Stimulated activated memory B cell treated with anti-CD40 and anti-IgM and Interleukin-4, amounts not matched to agents 10 μg/mL and 1 μg/mL and 100 μg/mL, for 72 hours (primary cell): ENCODE data around the gene NLRP13.
A peak's percentile ranks its signal among the peaks of the same experiment; 100 is the strongest.

Experiments
- ATAC-seq: fragments of 150-1000 bp; cut with Tn5 transposase; 2 replicates; pipeline ENCODE4 v1.10.0; 2021
- H3K27ac Mint-ChIP-seq: one replicate; pipeline ENCODE4 v1.8.0; 2022; ENCODE audit warnings: mild to moderate bottlenecking, mixed read lengths
- H3K27me3 Mint-ChIP-seq: one replicate; pipeline ENCODE4 v1.8.0; 2022; ENCODE audit warnings: mixed read lengths
- H3K36me3 Mint-ChIP-seq: one replicate; pipeline ENCODE4 v1.8.0; 2022; ENCODE audit warnings: mixed read lengths
- H3K4me1 Mint-ChIP-seq: one replicate; pipeline ENCODE4 v1.8.0; 2022; ENCODE audit warnings: mixed read lengths
- H3K4me3 Mint-ChIP-seq: one replicate; pipeline ENCODE4 v1.8.0; 2022; ENCODE audit warnings: mild to moderate bottlenecking, moderate library complexity, mixed read lengths
- H3K9me3 Mint-ChIP-seq: one replicate; pipeline ENCODE4 v1.8.0; 2022; ENCODE audit warnings: mixed read lengths

NLRP13 gene

GRCh38 chr19:55913643-55914268, 18.4 kb downstream of the NLRP13 start:
- ATAC-seq: no peak
- H3K4me1 Mint-ChIP-seq: no peaks in the 10 kb centered on the region
- peaks cover 17% of the 10 kb centered on the region for H3K9me3 Mint-ChIP-seq
- no peaks in the 10 kb centered on the region for H3K36me3 Mint-ChIP-seq
- no peak overlapping the region for H3K4me3 Mint-ChIP-seq
- no peak overlapping the region for H3K27ac Mint-ChIP-seq
- H3K27me3 Mint-ChIP-seq: peaks cover 35% of the 10 kb centered on the region

DNA sequence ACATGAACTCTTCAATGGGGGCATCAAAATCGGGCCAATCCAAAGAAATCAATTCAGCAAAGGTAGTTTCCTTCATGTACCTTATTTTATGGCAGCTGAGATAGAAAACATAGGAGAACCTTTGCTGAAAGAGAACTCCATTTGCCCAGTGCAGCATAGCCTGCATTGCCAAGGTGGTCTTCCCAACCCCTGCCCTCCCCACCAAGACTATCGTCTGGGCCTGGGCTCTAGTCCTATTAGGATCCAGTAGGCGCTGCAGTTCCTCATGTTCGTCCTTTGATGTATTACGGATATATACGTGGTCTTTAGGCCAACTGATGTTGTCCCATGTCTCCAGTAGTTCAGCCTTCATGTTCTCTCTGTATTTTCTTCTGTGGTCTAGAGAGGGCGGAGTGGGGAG, 19.2 kb downstream of the NLRP13 start:
- H3K36me3 Mint-ChIP-seq: no peaks in the 10 kb centered on the region
- H3K27me3 Mint-ChIP-seq: peaks cover 42% of the 10 kb centered on the region
- peaks cover 13% of the 10 kb centered on the region for H3K9me3 Mint-ChIP-seq
- no peak overlapping the region for H3K4me3 Mint-ChIP-seq
- no peaks in the 10 kb centered on the region for H3K4me1 Mint-ChIP-seq
- H3K27ac Mint-ChIP-seq: no peak overlapping the region
- no peak for ATAC-seq

DNA sequence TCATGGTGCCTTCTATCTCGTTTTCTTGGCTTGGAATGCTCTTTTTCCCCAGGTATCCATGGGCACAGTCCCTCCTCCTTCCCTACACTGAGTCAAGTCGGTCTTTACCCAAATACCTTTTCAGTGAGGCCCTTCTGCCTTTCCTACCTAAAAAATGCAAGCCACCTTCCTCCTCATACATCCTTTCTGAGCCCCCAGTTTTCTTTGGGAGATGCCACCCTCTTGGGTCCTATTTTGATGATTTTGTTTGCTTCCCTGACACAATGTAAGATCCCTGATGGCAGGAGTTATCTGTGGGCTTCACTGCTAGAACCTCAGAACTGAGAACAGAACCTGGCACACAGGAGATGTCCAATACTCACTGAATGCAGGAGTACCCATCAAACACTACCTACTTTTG, 22.3 kb downstream of the NLRP13 start:
- no peaks in the 10 kb centered on the region for H3K4me1 Mint-ChIP-seq
- H3K27me3 Mint-ChIP-seq: peaks cover 30% of the 10 kb centered on the region
- H3K36me3 Mint-ChIP-seq: no peaks in the 10 kb centered on the region
- H3K4me3 Mint-ChIP-seq: no peak overlapping the region
- ATAC-seq: no peak
- H3K27ac Mint-ChIP-seq: no peak overlapping the region
- H3K9me3 Mint-ChIP-seq: peaks cover 4% of the 10 kb centered on the region

- H3K9me3 Mint-ChIP-seq: peaks cover 9% of the 10 kb centered on the region
- no peaks in the 10 kb centered on the region for H3K4me1 Mint-ChIP-seq
- H3K4me3 Mint-ChIP-seq: no peak overlapping the region
- no peak overlapping the region for H3K27ac Mint-ChIP-seq
- H3K36me3 Mint-ChIP-seq: no peaks in the 10 kb centered on the region
- no peak for ATAC-seq
- H3K27me3 Mint-ChIP-seq: peaks cover 42% of the 10 kb centered on the region
Measured at GRCh38 chr19:55907746-55908145, 24.4 kb downstream of the NLRP13 start.

- Mint-ChIP-seq H3K27me3 (peaks cover 42% of the 10 kb centered on the region), H3K4me1 (no peaks in the 10 kb centered on the region), H3K27ac (no peak overlapping the region), H3K4me3 (no peak overlapping the region), H3K36me3 (no peaks in the 10 kb centered on the region), H3K9me3 (peaks cover 9% of the 10 kb centered on the region)
- ATAC-seq: no peak
Measured at GRCh38 chr19:55907286-55907685, 24.9 kb downstream of the NLRP13 start.

DNA sequence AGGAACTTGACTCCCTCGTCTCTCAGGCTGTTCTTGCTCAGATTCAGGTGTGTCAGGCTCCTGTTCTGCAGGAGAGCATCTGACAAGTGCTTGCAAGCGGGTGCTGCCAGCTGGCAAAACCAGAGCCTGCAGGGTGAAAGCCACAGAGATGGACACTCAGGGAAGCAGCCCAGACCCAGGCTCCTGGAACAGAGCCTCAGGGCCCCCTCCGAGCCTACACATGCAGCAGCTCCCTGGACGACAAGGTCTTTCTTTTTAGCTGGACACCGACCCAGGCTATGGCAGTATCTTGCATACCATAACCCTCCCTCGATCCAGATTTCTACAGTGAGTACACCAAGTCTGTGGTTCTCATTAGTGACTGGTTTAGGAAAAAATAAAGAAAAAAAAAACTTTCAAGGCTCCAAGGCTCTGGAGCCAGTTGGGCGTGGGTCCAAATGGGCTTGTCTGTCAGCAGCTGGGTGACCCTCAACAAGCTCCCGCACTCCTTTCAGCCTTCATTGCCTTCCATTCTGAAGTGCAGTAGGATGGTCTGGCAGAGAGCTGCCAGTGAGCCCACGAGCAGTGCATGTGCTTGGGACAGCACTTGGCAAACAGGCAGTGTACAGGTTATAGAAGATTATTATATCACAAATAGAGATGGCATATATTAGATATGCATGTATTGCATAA, 29.9 kb downstream of the NLRP13 start:
- H3K27me3 Mint-ChIP-seq: peaks cover 16% of the 10 kb centered on the region
- no peaks in the 10 kb centered on the region for H3K4me1 Mint-ChIP-seq
- H3K27ac Mint-ChIP-seq: no peak overlapping the region
- H3K4me3 Mint-ChIP-seq: no peak overlapping the region
- H3K9me3 Mint-ChIP-seq: peaks cover 10% of the 10 kb centered on the region
- ATAC-seq: peak; percentile 8
- no peaks in the 10 kb centered on the region for H3K36me3 Mint-ChIP-seq

- H3K36me3 Mint-ChIP-seq: no peaks in the 10 kb centered on the region
- peaks cover 13% of the 10 kb centered on the region for H3K9me3 Mint-ChIP-seq
- peaks cover 16% of the 10 kb centered on the region for H3K27me3 Mint-ChIP-seq
- no peak overlapping the region for H3K4me3 Mint-ChIP-seq
- no peak for ATAC-seq
- H3K4me1 Mint-ChIP-seq: no peaks in the 10 kb centered on the region
- no peak overlapping the region for H3K27ac Mint-ChIP-seq
Measured at GRCh38 chr19:55901369-55902079, 30.6 kb downstream of the NLRP13 start.

DNA sequence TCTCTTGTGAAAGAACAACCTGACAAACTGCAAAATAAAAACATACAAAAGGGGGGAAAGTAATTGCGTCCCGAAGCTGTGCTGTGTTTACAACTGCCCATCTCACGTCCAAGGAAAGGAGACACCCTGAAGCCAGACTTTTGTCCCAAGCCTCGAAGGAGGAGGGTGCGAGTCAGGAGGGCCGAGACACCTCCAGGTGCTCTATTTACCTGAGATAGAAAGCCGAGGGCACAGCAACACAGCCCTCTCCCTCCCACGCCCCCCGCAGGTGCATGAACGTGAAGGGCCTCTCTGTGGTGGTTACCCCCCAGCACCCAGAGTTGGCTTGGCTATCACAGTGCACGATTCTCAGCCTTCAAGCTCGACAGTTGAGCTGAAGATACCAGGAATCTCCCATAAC, 33.2 kb downstream of the NLRP13 start:
- ATAC-seq: no peak
- no peaks in the 10 kb centered on the region for H3K36me3 Mint-ChIP-seq
- peaks cover 16% of the 10 kb centered on the region for H3K9me3 Mint-ChIP-seq
- no peak overlapping the region for H3K4me3 Mint-ChIP-seq
- H3K27ac Mint-ChIP-seq: no peak overlapping the region
- H3K27me3 Mint-ChIP-seq: peaks cover 8% of the 10 kb centered on the region
- H3K4me1 Mint-ChIP-seq: no peaks in the 10 kb centered on the region

DNA sequence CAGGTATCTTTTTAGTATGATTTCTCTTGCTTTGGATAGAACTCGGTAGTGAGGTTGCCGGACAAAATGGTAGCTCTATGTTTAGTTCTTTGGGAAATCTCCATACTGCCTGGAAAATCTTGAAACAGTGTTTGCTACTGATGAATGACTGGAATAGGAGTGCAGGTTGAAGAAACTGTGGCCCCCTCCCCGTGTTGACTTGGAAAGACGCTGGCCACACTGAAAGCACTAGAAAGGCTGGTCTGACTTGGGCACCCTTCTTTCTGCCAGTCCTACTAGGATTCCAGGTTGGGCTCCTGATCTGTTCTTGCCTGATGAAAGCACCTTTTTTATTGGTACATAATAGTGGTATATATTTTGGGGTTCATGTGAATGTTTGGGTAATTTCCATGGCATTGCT, 49.5 kb downstream of the NLRP13 start:
- Mint-ChIP-seq H3K27me3 (peaks cover 14% of the 10 kb centered on the region), H3K36me3 (no peaks in the 10 kb centered on the region), H3K4me3 (no peak overlapping the region), H3K9me3 (peaks cover 11% of the 10 kb centered on the region), H3K27ac (no peak overlapping the region), H3K4me1 (no peaks in the 10 kb centered on the region)
- ATAC-seq: no peak

GRCh38 chr19:55877211-55877610, 54.9 kb downstream of the NLRP13 start:
- ATAC-seq: no peak
- H3K9me3 Mint-ChIP-seq: peaks cover 21% of the 10 kb centered on the region
- H3K36me3 Mint-ChIP-seq: peaks cover 7% of the 10 kb centered on the region
- no peaks in the 10 kb centered on the region for H3K27me3 Mint-ChIP-seq
- H3K27ac Mint-ChIP-seq: no peak overlapping the region
- no peaks in the 10 kb centered on the region for H3K4me1 Mint-ChIP-seq
- no peak overlapping the region for H3K4me3 Mint-ChIP-seq

DNA sequence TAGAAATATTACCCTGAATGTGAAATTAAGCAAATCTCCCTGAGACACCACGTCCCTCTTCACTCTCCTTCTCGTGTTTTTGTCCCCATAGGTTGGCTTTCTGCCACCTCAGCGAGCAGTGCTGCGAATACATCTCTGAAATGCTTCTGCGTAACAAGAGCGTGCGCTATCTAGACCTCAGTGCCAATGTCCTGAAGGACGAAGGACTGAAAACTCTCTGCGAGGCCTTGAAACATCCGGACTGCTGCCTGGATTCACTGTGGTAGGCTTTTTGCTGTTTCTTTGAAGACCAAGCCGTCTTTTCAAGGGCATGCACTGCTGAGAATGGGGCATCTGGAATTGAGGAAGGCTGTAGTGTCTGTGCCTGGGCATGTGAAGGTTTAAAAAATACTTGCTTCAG, 61.4 kb downstream of the NLRP13 start:
- ATAC-seq: no peak
- H3K4me1 Mint-ChIP-seq: no peaks in the 10 kb centered on the region
- H3K27me3 Mint-ChIP-seq: peaks cover 27% of the 10 kb centered on the region
- no peak overlapping the region for H3K27ac Mint-ChIP-seq
- H3K9me3 Mint-ChIP-seq: peaks cover 13% of the 10 kb centered on the region
- H3K36me3 Mint-ChIP-seq: peaks cover 7% of the 10 kb centered on the region
- no peak overlapping the region for H3K4me3 Mint-ChIP-seq

DNA sequence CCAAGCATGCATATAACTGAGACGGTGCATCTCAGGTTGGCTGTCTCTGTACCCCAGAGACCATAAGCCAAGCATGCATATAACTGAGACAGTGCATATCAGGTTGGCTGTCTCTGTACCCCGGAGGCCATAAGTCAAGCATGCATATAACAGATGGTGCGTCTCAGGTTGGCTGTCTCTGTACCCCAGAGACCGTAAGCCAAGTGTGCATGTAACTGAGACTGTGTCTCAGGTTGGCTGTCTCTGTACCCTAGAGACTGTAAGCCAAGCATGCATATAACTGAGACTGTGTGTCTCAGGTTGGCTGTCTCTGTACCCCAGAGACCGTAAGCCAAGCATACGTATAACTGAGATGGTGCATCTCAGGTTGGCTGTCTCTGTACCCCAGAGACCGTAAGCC, 65.0 kb downstream of the NLRP13 start:
- Mint-ChIP-seq H3K4me1 (no peaks in the 10 kb centered on the region), H3K27ac (no peak overlapping the region), H3K36me3 (no peaks in the 10 kb centered on the region), H3K27me3 (peaks cover 30% of the 10 kb centered on the region), H3K4me3 (no peak overlapping the region), H3K9me3 (peaks cover 3% of the 10 kb centered on the region)
- ATAC-seq: no peak

DNA sequence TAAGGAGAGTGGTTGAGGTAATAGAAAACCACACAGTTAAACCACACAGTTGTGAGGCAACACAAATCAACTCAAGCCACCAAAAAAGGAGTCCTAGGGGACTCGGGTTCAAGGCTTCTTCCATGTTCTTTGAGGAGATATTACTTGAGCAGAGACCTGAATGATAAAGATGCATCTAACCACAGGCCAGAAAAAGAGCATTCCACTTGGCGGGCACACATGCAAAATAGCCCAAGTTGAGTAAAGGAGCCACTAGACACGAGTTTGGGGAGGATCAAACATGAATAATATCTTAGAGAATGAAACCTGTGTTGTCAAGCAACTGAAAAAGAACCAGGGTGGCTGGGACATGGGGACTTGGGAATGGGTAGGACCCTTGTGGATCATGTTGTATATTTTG, 65.6 kb downstream of the NLRP13 start:
- Mint-ChIP-seq H3K27me3 (peaks cover 30% of the 10 kb centered on the region), H3K27ac (no peak overlapping the region), H3K36me3 (no peaks in the 10 kb centered on the region), H3K4me1 (no peaks in the 10 kb centered on the region), H3K4me3 (no peak overlapping the region), H3K9me3 (peaks cover 3% of the 10 kb centered on the region)
- no peak for ATAC-seq

DNA sequence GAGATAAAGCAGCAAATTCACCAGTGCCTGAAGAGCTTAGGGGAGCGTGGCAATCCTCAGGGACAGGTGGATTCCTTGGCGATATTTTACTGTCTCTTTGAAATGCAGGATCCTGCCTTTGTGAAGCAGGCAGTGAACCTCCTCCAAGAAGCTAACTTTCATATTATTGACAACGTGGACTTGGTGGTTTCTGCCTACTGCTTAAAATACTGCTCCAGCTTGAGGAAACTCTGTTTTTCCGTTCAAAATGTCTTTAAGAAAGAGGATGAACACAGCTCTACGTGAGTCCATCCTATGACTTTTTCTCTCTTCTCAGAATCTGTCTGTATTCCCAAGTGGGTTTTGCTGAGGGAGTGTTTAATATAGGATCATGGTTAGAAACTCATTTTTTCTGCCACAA, 73.2 kb downstream of the NLRP13 start:
- Mint-ChIP-seq H3K27ac (no peak overlapping the region), H3K9me3 (peaks cover 3% of the 10 kb centered on the region), H3K36me3 (no peaks in the 10 kb centered on the region)

GRCh38 chr19:55858401-55858800, 73.7 kb downstream of the NLRP13 start:
- Mint-ChIP-seq H3K36me3 (no peaks in the 10 kb centered on the region), H3K4me1 (peaks cover 27% of the 10 kb centered on the region), H3K9me3 (peaks cover 7% of the 10 kb centered on the region), H3K27me3 (no peaks in the 10 kb centered on the region), H3K27ac (no peak overlapping the region), H3K4me3 (no peak overlapping the region)
- no peak for ATAC-seq

More for the DNA sequence above, 73.2 kb downstream of the NLRP13 start:
- no peak overlapping the region for H3K4me3 Mint-ChIP-seq
- no peak for ATAC-seq
- H3K4me1 Mint-ChIP-seq: peaks cover 27% of the 10 kb centered on the region
- no peaks in the 10 kb centered on the region for H3K27me3 Mint-ChIP-seq

DNA sequence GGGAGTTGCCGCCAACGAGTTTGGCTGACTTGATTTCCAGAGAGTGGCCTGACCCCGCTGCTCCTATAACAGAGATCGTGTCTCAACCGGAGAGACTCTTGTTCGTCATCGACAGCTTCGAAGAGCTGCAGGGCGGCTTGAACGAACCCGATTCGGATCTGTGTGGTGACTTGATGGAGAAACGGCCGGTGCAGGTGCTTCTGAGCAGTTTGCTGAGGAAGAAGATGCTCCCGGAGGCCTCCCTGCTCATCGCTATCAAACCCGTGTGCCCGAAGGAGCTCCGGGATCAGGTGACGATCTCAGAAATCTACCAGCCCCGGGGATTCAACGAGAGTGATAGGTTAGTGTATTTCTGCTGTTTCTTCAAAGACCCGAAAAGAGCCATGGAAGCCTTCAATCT, 74.2 kb downstream of the NLRP13 start:
- no peaks in the 10 kb centered on the region for H3K36me3 Mint-ChIP-seq
- no peaks in the 10 kb centered on the region for H3K27me3 Mint-ChIP-seq
- no peak overlapping the region for H3K4me3 Mint-ChIP-seq
- ATAC-seq: no peak
- H3K9me3 Mint-ChIP-seq: peaks cover 7% of the 10 kb centered on the region
- peaks cover 27% of the 10 kb centered on the region for H3K4me1 Mint-ChIP-seq
- peak overlapping the region; percentile 59 for H3K27ac Mint-ChIP-seq
